Thoracic aorta (tissue), 2 donors: ENCODE results near the gene SNORC. TPM values are rescaled to one million over a fixed set of nuclear protein-coding genes. Genes with fewer than 3 reads are reported as not detected.

ENCODE experiments used
- ATAC-seq: fragments of 150-250 bp; one replicate; pipeline ENCODE4 v1.8.0; 2017; ENCODE audit warnings: low read depth; ENCODE audit not compliant: insufficient number of reproducible peaks, low FRiP score
- DNase-seq: peaks from one replicate; pipeline ENCODE4 v3.0.0-alpha.2; 2020; ENCODE audit warnings: low spot score
- H3K27ac ChIP-seq, 2 donors: fragments of 200-600 bp; sonication (generic); 1 replicate in 1 of 2; 2 replicates in 1 of 2; pipeline ENCODE4 v1.5.1; 2016; ENCODE audit warnings: mild to moderate bottlenecking in 2 of 2, moderate library complexity in 2 of 2
- H3K27me3 ChIP-seq: fragments of 200-600 bp; sonication (generic); replicated peaks from 2 replicates; pipeline ENCODE4 v1.6.0; 2016; ENCODE audit warnings: mild to moderate bottlenecking; ENCODE audit not compliant: insufficient read depth
- H3K36me3 ChIP-seq: fragments of 200-600 bp; sonication (generic); one replicate; pipeline ENCODE4 v1.5.1; 2016
- H3K4me1 ChIP-seq, 2 donors: fragments of 200-600 bp; sonication (generic); 1 replicate in 1 of 2; 2 replicates in 1 of 2; pipeline versions ENCODE4 v1.5.1 to v1.6.0; 2016; ENCODE audit warnings: low read depth in 2 of 2, mild to moderate bottlenecking in 1 of 2; ENCODE audit not compliant: control insufficient read depth in 1 of 2
- H3K4me3 ChIP-seq: fragments of 200-600 bp; sonication (generic); 2 replicates; pipeline ENCODE4 v1.5.1; 2016; ENCODE audit warnings: mild to moderate bottlenecking
- H3K9me3 ChIP-seq: fragments of 200-600 bp; sonication (generic); 2 replicates; pipeline ENCODE4 v1.5.1; 2016
- CTCF ChIP-seq: fragments of 200-600 bp; sonication (generic); IDR thresholded peaks from one replicate; pipeline ENCODE4 v1.5.1; 2019; ENCODE audit warnings: antibody characterized with exemption
- total RNA-seq, 2 donors: library from RNA; depleted of rRNA; stranded (reverse); fragments of >200 nt; gene quantifications; one replicate each; pipeline versions ENCODE4 v1.1.0 to v1.2.3, GENCODE V29; 2016

Gene SNORC
- under 1 TPM; 0.41 to 0.63 TPM for total RNA-seq

- Histone ChIP-seq H3K36me3 (no peaks in the 10 kb centered on the region), H3K4me3 (no peak within 1 kb of the TSS), H3K4me1 (no peaks in the 10 kb centered on the region), H3K27ac (no peak within 1 kb of the TSS), H3K27me3 (no peaks in the 10 kb centered on the region), H3K9me3 (no peaks in the 10 kb centered on the region)
- ATAC-seq (no peak), DNase-seq (no peak)
- no peak for TF ChIP-seq CTCF
Observed at GRCh38 chr2:232870018-232870765, at the start of gene SNORC. TSS of gene SNORC (plus strand) at chr2:232870264. CDS start at chr2:232870342, 78 bp downstream.

GRCh38 chr2:232829988-232830387, 40.1 kb upstream of the SNORC start:
- DNase-seq = no peak
- peaks cover 38% of the 10 kb centered on the region for H3K36me3 ChIP-seq
- no peak for ATAC-seq
- no peak overlapping the region for H3K27ac ChIP-seq
- H3K4me1 ChIP-seq = no peaks in the 10 kb centered on the region
- TF ChIP-seq CTCF = no peak
- H3K4me3 ChIP-seq = no peak overlapping the region
- no peaks in the 10 kb centered on the region for H3K9me3 ChIP-seq
- H3K27me3 ChIP-seq = no peaks in the 10 kb centered on the region

GRCh38 chr2:232831496-232831895, 38.6 kb upstream of the SNORC start:
- DNase-seq (no peak), ATAC-seq (no peak)
- Histone ChIP-seq H3K27ac (no peak overlapping the region), H3K36me3 (peaks cover 41% of the 10 kb centered on the region), H3K27me3 (no peaks in the 10 kb centered on the region), H3K4me1 (no peaks in the 10 kb centered on the region), H3K9me3 (no peaks in the 10 kb centered on the region), H3K4me3 (no peak overlapping the region)
- TF ChIP-seq CTCF = no peak

- no peak overlapping the region for H3K4me3 ChIP-seq
- ATAC-seq (no peak), DNase-seq (no peak)
- no peaks in the 10 kb centered on the region for H3K27me3 ChIP-seq
- H3K4me1 ChIP-seq = peaks cover 0 to 7% of the 10 kb centered on the region in 2 donors
- H3K9me3 ChIP-seq = no peaks in the 10 kb centered on the region
- H3K27ac ChIP-seq = no peak overlapping the region
- TF ChIP-seq CTCF = no peak
- peaks cover 44% of the 10 kb centered on the region for H3K36me3 ChIP-seq
Observed at GRCh38 chr2:232833830-232834229, 36.2 kb upstream of the SNORC start.

- H3K36me3 ChIP-seq = peaks cover 37% of the 10 kb centered on the region
Observed at GRCh38 chr2:232835687-232836208, 34.3 kb upstream of the SNORC start.

More at GRCh38 chr2:232835687-232836208, 34.3 kb upstream of the SNORC start:
- Histone ChIP-seq H3K4me3 (no peak overlapping the region), H3K4me1 (peaks cover 0 to 7% of the 10 kb centered on the region in 2 donors), H3K9me3 (no peaks in the 10 kb centered on the region), H3K27me3 (no peaks in the 10 kb centered on the region), H3K27ac (no peak overlapping the region)
- ATAC-seq (no peak), DNase-seq (no peak)
- no peak for TF ChIP-seq CTCF
